Muscle of leg (tissue), 11 donors: ENCODE results near the gene AUTS2. TPM values are rescaled to one million over a fixed set of nuclear protein-coding genes. Genes with fewer than 3 reads are reported as not detected.
"Not testable (repeated sequence)": the region's sequence is repeated elsewhere in the genome, so short reads cannot be mapped to it uniquely, and the experiment has no call there.

Experiments
- DNase-seq: peaks from one replicate; pipeline ENCODE4 v3.0.0; 2013
- H3K27ac ChIP-seq: one replicate; pipeline ENCODE4 v1.5.1; 2013; ENCODE audit warnings: mild to moderate bottlenecking, low read length, control low read depth
- H3K27me3 ChIP-seq: one replicate; pipeline ENCODE4 v1.6.1; 2013; ENCODE audit warnings: low read length; ENCODE audit not compliant: control insufficient read depth, insufficient read depth
- H3K36me3 ChIP-seq: one replicate; pipeline ENCODE4 v1.6.1; 2013; ENCODE audit warnings: low read length; ENCODE audit not compliant: control insufficient read depth, insufficient read depth
- H3K4me1 ChIP-seq: one replicate; pipeline ENCODE4 v1.6.1; 2013; ENCODE audit warnings: low read length; ENCODE audit not compliant: control insufficient read depth, insufficient read depth
- H3K4me3 ChIP-seq: one replicate; pipeline ENCODE4 v1.5.1; 2013; ENCODE audit warnings: low read length, control low read depth
- H3K9me3 ChIP-seq: replicated peaks from 2 replicates; pipeline ENCODE4 v1.6.1; 2013; ENCODE audit warnings: low read depth, low read length; ENCODE audit not compliant: control insufficient read depth
- WGBS: methylation state at CpG from one replicate; pipeline ENCODE4 v1.1.5; 2013; ENCODE audit warnings: missing lambda C conversion rate; ENCODE audit not compliant: insufficient coverage; 5-methylcytosine and 5-hydroxymethylcytosine counted together
- polyA plus RNA-seq, 8 donors: library from polyadenylated mRNA; unstranded; fragments of 120-200 nt; gene quantifications; one replicate each; pipeline versions ENCODE4 v1.2.1 to v1.2.3, GENCODE V29; 2013; ENCODE audit warnings: inconsistent platforms in 1 of 8, low replicate concordance in 1 of 8; ENCODE audit not compliant: insufficient read length in 8 of 8, insufficient read depth in 1 of 8
- total RNA-seq: library from RNA; stranded (reverse); fragments of 120-200 nt; gene quantifications from one replicate; pipeline ENCODE4 v1.2.4, GENCODE V29; 2013

The AUTS2 gene
- total and polyA plus RNA-seq, 9 donors: 28.6 to 92.3 (median 58.8) TPM

DNA sequence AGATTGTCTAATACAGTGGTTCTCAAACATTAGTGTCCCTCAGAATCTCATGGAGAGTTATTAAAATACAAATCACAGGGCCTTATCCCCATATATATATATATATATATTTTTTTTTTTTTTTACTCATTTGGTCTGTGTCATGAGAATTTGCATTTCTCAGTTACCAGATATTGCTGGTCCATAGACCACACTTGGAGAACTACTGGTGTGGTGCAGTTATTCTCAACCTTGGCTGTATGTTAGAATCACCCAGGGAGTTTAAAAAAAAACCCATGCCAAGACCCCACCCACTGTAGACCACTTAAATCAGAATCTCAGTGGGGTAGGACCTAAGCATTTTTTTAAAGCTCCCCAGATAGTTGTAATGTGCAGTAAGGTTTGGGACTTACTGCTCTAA is 179.9 kb downstream of the AUTS2 start:
- H3K27me3 ChIP-seq: no peaks in the 10 kb centered on the region
- H3K36me3 ChIP-seq: no peaks in the 10 kb centered on the region
- no peak overlapping the region for H3K27ac ChIP-seq
- peaks cover 23% of the 10 kb centered on the region for H3K4me1 ChIP-seq
- H3K9me3 ChIP-seq: no peaks in the 10 kb centered on the region
- DNase-seq: no peak
- no peak overlapping the region for H3K4me3 ChIP-seq

- Histone ChIP-seq H3K27ac (no peak overlapping the region), H3K27me3 (no peaks in the 10 kb centered on the region), H3K4me3 (no peak overlapping the region), H3K4me1 (peaks cover 25% of the 10 kb centered on the region), H3K9me3 (no peaks in the 10 kb centered on the region), H3K36me3 (no peaks in the 10 kb centered on the region)
- 80% methylated on average over 1 of the region's 1 CpG for WGBS
- no peak for DNase-seq
Observed at GRCh38 chr7:69780379-69780778, 182.1 kb downstream of the AUTS2 start.

DNA sequence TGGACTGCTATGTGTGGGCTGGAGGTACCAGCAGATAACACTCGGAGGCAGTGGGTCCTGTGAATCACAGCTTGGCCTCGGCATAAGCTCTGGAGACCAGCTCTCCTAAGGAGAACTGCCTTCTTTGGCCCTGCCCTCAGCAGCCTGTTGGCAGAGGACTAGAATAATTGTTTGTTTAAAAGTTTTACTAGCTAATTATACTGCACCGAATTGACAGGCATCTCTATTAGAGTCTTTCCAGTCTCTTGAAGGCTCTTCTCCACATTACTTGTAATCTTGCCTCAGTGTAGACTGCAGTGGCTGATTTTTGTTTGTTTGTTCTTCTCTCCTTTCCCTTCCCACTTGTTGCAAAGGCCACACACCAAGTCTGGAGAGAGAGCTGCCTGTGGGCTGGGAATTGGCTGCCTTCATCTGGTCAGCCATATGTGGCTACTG is 183.2 kb downstream of the AUTS2 start:
- Histone ChIP-seq H3K4me3 (no peak overlapping the region), H3K27me3 (no peaks in the 10 kb centered on the region), H3K4me1 (peaks cover 25% of the 10 kb centered on the region), H3K27ac (no peak overlapping the region), H3K36me3 (no peaks in the 10 kb centered on the region), H3K9me3 (no peaks in the 10 kb centered on the region)
- WGBS: 36% methylated on average over 2 of the region's 3 CpGs
- no peak for DNase-seq

DNA sequence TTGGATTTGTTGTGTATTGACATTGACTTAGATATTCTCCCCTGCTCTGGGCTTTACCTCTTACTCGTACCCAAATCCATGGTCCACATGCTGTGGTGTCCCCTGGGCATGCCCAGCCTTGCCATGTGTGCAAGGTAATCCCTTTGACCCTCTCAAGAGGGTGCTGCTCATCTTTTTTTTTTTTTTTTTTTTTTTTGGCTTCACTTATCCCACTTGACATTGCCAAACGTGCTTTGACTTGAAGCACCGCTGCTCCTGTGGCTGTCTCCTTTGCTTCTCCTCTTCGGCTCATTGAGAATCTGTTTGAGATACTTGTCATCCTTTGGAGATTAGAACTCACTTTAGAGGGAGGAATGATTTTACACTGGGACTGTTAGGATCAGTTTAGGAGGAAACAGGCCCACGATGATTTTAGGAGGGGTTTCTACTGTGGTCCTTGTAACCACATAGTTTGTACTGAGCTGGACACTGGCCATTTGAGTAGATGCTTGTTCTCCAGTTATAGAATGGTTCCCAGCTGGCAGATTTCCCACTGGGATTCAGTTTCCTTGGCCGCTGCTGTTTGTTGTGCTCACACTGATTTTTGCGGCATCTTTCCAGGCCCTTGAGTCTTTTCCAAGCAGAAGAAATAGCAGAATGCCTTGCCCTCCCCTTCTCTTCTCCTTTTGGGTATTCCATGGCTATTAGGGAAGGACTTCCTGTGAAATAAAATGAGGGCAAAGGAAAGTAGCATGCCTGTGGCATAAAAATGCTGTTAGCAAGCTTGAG is 184.8 kb downstream of the AUTS2 start:
- Histone ChIP-seq H3K9me3 (no peaks in the 10 kb centered on the region), H3K4me3 (no peak overlapping the region), H3K27ac (peak overlapping the region; percentile 43), H3K36me3 (no peaks in the 10 kb centered on the region), H3K4me1 (peaks cover 33% of the 10 kb centered on the region), H3K27me3 (no peaks in the 10 kb centered on the region)
- 10% methylated on average over 2 of the region's 7 CpGs for WGBS
- peak; percentile 94 for DNase-seq

DNA sequence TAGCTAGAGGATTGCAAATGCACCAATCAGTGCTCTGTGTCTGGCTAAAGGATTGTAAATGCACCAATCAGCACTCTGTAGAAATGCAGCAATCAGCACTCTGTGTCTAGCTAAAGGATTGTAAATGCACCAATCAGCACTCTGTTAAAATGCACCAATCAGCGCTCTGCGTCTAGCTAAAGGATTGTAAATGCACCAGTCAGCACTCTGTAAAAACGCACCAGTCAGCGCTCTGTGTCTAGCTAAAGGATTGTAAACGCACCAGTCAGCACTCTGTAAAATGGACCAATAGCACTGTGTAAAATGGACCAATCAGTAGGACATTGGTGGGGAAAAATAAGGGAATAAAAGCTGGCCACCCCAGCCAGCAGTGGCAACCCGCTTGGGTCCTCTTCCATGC is 187.9 kb downstream of the AUTS2 start:
- H3K27me3 ChIP-seq, DNase-seq, H3K27ac ChIP-seq, H3K36me3 ChIP-seq, H3K4me3 ChIP-seq, H3K9me3 ChIP-seq: not testable (repeated sequence)
- H3K4me1 ChIP-seq: peaks cover 34% of the 10 kb centered on the region
- 96% methylated on average over 5 of the region's 6 CpGs for WGBS

GRCh38 chr7:69786730-69787395 is 188.6 kb downstream of the AUTS2 start:
- Histone ChIP-seq H3K4me1 (peaks cover 28% of the 10 kb centered on the region), H3K27me3 (no peaks in the 10 kb centered on the region), H3K27ac (no peak overlapping the region), H3K4me3 (no peak overlapping the region), H3K9me3 (no peaks in the 10 kb centered on the region), H3K36me3 (no peaks in the 10 kb centered on the region)
- no peak for DNase-seq
- 86% methylated on average over 1 of the region's 3 CpGs for WGBS

- Histone ChIP-seq H3K36me3 (no peaks in the 10 kb centered on the region), H3K9me3 (no peaks in the 10 kb centered on the region), H3K27ac (no peak overlapping the region), H3K27me3 (no peaks in the 10 kb centered on the region), H3K4me3 (no peak overlapping the region), H3K4me1 (peaks cover 24% of the 10 kb centered on the region)
- 79% methylated on average over 2 of the region's 5 CpGs for WGBS
- peak; percentile 50 for DNase-seq
Observed at GRCh38 chr7:69787736-69788431, 189.6 kb downstream of the AUTS2 start.

DNA sequence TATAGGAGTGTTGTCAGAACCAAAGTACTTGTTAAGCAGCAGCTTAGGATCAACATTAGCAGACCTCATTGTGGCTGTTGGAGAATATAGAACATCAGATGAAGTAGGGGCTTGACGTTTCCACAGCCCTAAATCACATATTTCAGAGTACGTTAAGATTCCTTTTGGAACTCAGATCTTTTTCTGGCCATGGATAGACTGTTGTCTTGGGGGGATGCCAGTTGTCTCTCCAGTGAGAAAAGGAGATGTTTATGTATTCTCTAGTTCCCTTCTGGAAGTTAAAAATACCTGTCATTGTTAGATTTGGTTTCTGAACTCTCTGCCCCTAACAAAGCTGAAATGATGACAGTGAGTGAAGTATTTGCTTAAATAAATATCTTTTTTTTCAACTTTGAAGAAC is 191.3 kb downstream of the AUTS2 start:
- Histone ChIP-seq H3K27me3 (no peaks in the 10 kb centered on the region), H3K36me3 (no peaks in the 10 kb centered on the region), H3K27ac (no peak overlapping the region), H3K9me3 (no peaks in the 10 kb centered on the region), H3K4me1 (peaks cover 11% of the 10 kb centered on the region), H3K4me3 (no peak overlapping the region)
- peak; percentile 38 for DNase-seq
- WGBS: no CpG with 5 or more reads among the region's 2 CpGs

GRCh38 chr7:69790977-69791724 is 192.9 kb downstream of the AUTS2 start:
- H3K36me3 ChIP-seq: no peaks in the 10 kb centered on the region
- no peak overlapping the region for H3K27ac ChIP-seq
- H3K9me3 ChIP-seq: no peaks in the 10 kb centered on the region
- DNase-seq: no peak
- peaks cover 11% of the 10 kb centered on the region for H3K4me1 ChIP-seq
- no peaks in the 10 kb centered on the region for H3K27me3 ChIP-seq
- no peak overlapping the region for H3K4me3 ChIP-seq
- 67% methylated on average over 4 of the region's 7 CpGs for WGBS

DNA sequence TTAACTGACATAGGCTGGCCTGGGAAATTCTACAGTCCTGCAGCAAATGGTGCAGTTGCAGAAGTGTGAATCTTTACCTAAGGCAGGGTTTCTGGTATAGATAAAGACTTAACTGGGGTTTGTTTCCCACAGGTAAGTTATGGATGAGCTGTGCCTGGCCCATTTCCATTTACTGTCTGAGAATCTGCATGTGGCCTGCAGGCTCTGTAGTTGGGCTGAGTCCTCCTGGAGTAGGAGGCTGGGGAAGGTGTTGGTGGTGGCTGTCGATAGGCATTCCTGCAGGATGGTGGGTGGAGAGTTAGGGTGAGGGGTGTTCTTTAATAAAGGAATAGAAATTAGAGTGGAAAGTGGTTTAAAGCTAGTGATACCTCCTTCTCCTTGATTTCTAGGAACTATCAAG is 193.5 kb downstream of the AUTS2 start:
- H3K4me3 ChIP-seq: no peak overlapping the region
- no peak for DNase-seq

More for the DNA sequence above, 193.5 kb downstream of the AUTS2 start:
- Histone ChIP-seq H3K36me3 (no peaks in the 10 kb centered on the region), H3K27ac (no peak overlapping the region), H3K27me3 (no peaks in the 10 kb centered on the region), H3K4me1 (peaks cover 11% of the 10 kb centered on the region), H3K9me3 (no peaks in the 10 kb centered on the region)
- 88% methylated on average over 1 of the region's 1 CpG for WGBS
